ENCODE measurements around the gene CASP7.

CASP7 gene

DNA sequence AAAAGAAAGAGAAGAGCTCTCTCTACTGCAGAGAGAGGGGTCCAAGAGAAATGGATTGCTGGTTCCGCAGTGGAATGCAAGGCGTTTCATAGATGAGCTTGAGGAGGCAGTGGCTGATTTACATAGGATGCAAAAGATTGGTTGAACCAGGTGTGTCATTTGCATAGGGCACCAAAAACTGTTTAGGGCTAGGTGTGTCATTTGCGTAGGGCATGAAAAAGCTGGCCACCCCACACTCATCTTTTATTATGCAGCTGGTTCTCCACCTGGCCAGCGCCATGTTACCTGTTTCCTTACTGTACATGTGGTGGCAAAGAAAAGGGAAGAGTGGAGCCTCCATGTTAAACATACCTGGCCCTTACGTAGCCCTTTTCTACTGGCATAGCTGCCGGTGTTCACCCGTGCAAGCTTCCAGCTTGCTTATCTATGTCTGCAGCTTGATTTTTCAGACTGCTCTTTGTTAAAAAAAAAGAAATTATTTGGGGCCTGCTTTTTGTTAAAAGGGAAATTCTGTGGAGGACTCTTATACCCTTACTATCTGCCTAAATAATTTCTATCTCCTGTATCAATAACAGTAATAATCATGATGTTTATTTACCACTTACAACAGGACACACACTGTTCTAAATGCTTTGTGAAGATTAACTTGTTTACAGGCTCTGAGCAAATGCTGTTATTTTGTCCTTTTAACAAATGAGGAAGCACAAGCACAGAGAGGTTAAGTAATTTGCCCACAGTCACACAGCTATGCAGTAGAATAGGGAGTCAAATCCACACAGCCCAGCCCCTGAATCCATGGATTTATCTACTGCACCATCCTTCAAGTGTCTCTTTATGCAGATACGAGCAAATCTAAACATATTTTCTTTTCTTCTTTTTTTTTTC is 33.3 kb downstream of the CASP7 start:
- DNase-seq, result no peak

DNA sequence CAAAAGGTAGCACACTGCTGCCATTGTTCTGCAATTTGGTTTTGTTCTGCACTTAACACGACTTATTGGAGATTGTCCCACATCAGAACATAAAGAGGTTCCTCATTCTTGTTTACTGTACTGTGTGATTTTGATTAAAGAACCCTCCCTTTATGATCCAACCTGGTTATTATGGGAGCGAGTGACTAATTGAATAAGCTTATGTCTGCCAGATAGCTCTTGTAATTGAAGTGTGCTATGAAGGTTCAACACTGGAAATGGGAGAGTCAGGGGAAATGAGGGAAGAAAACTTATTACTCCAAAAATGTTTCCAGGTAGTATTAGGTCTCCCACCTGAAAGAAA is 33.9 kb downstream of the CASP7 start:
- DNase-seq, result no peak

DNA sequence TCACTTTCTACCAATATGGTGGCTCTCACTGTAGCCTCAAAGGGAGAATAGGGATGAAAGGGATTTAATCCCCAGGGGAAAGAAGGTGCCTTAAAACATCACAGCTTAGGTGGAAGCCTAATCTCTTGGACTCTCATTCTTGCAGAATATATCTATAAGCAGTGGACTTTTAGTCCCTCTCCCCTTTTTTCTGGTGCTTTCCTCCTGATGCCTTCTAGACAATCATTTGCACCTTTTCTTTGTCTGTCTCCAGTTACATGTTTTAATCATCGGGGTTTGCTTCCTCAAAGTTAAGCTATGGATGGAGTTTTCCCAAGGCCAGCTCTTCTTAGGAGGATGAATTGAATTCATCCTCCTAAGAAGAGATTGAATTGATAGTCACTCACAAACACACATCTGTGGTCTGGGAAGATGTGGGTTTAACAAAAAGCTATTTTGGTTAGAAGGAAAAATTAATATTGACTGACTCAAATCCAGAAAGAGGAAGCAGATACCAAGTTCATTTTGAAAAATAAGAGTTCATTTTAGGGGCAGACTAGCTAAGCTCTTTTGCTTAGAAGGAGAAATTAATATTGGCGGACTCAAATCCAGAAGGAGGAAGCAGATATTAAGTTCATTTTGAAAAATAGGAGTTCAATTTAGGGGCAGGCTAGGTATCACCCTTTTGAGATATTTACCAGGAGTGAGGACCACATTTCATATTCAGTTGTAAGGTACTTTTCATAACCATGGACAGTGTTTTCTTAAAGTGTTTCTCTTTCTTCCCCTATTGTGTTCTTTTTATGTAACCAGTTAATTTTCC is 36.6 kb downstream of the CASP7 start:
- no peak for DNase-seq

DNA sequence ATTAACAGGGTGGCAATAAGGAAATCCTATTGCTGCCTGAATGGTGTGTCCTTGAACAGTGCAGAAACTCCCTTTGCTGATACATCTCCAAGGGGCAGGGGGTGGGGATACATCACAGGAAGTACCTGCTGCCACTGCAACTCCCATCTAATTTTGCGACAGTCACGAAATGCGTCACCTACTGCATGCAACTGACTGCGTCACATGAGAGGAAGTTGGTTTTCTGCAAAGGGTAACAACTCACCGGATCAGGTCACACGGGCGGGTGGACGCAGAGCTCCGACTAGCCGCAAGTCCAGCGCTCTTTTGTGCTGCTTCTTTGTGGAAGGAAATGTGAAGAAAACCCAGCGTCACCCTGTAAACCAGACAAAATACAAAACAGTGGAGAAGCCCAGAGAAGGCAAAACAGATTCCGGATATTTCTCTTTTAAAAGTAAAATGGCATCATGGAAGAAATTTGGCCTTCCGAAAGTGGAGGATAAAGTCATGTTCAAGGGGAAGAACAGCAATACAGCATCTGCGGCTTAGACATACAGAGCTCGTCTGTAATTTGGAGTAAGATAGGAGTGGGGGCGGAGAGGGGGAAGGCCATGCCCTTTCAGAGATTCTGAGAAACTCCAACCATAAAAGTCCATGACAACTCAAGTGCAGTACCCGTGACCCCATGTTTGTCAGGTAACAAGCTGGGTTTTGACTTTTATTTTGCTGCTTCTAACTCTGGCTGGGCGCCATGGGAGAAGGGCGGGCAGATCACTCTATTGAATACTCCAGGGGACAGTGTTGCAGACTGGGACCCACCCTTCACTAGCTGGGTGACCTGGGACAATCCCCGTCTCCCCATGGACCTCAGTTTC is 39.5 kb downstream of the CASP7 start:
- no peak for DNase-seq

DNA sequence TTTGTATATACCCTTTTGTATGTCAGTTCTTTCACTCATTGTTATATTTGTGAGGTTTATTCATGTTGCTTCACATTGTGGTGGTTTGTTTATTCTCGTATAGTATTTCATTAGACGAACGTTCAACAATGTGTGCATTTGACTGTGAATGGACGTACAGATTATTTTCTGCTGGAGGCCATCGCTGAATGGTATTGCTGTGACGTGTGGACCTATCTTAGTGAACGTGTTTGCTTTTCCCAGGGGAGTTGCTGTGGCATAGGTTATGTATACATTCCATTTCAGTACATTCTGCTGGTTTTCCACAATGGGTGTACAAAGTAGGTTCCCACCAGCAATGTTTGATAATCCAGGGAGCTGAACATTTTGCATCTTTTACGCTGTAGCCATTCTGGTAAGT is 40.7 kb downstream of the CASP7 start:
- no peak for DNase-seq

DNA sequence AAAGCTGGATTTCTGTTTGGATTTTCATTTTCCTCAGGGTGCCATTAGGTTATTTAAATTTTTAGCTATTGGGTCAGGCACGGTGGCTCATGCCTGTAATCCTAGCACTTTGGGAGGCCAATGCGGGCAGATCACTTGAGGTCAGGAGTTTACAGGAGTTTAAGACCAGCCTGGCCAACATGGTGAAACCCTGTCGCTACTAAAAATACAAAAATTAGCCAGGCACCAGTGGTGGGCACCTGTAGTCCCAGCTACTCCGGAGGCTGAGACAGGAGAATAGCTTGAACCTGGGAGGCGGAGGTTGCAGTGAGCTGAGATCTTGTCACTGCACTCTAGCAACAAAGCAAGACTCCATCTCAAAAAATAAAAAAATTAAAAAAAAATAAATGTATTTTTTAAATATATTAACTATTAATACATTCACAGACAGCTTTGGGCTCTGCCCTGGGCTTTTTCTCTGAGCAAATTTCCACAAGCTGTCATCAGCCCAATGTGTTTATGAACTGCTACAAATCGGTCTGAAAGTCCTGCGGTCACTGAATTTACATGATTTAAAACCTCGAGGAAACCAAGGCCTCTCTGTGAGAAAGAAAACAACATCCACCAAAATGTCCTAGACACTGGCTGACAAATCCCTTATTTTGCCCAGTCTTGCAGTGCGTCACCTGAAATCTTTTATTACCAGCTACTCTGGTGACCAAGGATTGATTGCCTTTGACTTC is 52.6 kb downstream of the CASP7 start:
- no peak for DNase-seq

DNA sequence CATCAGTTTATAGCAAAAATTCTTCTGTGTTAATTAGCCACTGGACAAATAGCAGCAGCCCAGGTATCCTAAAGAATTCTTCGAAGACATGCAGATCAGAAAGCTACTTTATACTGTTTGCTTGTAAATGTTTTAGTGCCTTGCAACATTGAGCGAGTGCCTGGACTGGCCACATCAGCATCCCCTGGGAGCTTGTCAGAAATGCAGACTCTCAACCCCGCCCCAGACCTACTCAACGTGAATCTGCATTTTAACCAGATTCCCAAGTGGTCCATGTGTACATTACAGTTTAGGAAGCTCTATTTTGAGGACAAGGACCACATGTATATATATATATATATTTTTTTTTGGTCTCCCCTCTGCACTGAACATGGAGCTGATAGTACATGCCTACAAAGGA is 53.3 kb downstream of the CASP7 start:
- no peak for DNase-seq

DNA sequence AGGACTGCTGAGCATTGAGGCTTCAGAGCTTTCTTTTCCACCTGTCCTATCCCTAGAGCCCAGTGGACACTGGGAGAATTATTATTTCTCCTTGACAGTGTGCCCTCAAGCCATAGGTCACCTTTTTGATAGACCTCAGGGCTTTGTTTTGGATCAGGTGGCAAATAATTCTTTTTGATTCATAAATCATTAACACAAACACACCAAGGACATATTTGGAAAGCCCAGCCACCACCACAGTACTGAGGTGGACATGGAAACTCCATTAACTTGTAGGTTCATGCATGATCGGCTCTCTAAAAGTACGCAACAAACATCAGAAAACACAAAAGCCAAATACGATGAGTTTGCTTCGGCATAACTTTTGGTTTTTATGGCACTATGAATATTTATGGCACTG is 53.9 kb downstream of the CASP7 start:
- no peak for DNase-seq

DNA sequence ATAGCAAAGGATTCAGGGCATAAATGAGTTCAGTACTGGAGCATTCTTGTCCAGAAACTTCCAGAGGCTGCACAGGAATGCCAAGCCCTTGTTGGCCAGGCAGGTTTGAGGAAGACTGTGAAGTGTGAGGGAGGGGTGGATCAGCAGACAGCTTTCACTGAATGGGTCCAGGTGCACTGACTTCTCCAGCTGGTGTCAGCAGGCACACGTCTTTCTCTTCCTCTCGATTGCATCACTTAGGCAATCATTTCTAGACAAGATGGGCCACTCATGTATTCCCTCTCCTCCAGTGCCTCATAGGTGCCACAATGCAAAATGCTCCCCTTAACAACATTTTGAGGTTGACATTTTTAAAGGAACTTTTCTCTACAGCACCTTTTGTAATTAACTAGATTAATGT is 56.2 kb downstream of the CASP7 start:
- no peak for DNase-seq

DNA sequence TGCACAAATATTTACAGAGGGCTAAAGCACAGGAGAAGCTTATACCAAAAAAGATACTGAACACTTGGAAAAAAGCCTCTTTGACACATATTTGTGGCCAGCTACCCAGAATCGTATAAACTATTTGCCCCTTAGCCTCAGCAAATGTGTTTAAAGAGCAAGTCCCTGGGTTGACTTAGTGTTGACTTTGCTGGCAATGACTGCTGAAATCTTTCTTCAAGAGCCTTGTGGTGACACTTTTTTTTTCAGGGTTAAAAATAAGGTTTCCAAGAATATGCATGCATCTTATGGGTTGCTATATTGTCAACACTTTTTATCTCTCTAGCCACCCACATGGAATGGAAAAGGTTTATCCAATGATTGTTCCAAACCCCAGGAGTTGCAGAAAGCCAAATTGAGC is 56.9 kb downstream of the CASP7 start:
- no peak for DNase-seq

DNA sequence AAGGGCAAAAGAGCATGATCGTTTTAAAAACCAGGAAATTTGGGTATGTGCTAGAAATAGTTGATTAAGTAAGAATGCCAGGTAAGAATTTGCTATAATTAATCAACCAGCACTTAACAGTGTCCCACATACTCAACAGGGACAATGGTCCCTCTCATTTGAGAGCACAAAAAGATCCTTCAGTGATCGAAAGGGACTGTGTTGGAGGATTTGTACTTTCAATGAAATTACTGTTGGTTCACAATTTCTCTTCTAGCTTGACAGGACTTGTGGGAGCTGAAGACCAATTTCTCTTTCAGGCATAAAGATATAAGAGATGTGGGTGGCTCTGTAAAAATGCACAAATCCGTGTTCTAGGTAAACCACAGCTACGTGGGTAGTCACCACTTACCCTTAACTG is 59.3 kb downstream of the CASP7 start:
- DNase-seq, result no peak

DNA sequence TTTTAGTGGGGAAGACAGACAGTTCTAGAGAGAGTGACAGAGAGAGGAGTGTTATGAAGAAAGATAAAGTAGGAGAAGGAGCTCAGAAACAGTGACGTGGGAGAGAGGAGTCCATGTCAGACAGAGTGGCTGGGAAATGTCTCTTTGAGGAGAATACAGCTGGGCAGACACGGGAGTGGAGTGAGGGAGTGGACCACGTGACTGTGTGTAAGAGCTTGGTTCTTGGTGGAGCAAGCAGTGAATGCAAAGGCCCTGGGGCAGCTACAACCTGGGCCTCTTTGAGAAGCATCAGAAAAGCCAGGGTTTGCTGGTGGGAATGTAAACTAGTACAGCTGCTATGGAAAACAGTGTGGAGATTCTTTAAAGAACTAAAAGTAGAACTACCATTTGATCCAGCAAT is 59.9 kb downstream of the CASP7 start:
- no peak for DNase-seq

DNA sequence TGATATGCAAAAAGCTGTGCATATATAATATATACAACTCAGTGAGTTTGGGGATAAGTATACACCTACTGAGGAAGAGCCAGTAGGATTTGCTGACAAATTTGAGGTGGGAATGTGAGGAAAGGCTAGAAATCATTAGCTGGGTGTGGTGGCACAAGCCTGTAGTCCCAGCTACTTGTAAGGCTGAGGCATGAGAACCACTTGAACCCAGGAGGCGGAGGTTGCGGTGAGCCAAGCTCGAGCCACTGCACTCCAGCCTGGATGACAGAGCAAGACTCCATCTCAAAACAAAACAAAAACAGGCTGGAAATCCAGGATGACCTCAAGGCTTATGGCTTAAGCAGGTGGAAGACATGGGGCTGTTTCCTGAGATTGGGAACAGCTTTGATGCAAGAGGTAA is 61.1 kb downstream of the CASP7 start:
- no peak for DNase-seq

DNA sequence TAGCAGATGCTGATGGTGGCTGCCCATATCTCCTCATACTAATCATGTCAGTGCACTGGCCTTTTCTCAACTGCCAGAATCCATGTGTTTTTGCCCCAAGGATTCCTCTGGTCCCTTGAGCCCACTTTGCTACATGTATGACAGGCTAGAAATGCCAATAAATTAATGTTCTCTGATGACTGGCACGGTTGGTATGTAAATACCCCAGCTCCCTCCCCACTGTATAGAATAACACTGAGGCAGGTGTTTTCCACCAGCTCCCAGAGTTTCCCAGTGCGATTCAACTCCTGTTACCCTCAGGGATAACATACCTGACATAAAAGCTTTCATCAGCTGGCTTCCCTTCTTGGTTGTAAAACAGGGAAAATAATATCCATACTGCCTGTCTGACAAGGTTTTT is 62.8 kb downstream of the CASP7 start:
- no peak for DNase-seq

DNA sequence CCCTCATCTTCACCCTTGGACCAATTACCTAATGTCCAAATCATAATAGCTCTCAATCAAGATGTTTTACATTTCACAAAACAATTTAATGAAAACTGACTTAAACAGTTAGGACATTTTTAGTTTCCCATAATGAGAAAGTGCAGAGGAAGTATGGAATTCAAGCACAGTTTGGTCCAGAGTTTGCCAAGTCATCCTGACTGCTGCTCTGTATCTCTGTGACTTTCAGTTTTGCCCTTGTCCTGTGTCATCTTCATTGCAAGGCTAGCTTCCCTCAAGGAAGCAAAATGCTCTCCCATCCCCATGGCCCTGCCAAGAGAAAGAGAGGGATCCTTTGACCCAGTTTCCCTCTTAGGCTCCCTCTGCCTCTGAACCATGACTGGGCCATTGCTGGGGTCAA is 63.9 kb downstream of the CASP7 start:
- no peak for DNase-seq

DNA sequence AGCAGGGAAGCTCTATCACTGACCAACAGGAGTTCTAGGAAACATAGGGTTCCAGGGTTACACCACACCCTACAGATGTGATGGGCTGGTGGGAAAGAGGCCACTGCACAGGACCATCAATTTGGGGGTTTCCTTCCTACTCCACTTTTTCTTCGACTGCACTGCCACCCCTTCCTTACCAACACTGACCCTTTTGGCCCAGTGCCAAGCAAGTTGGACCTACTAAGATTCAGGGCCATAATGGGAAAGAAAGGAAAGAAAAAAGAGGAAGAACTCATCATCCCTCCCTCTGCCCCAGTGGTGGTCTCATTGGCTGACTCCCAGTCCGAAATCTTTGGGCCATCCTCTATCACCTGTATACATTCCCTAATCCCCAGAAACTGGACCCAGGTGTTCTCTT is 65.7 kb downstream of the CASP7 start:
- no peak for DNase-seq

DNA sequence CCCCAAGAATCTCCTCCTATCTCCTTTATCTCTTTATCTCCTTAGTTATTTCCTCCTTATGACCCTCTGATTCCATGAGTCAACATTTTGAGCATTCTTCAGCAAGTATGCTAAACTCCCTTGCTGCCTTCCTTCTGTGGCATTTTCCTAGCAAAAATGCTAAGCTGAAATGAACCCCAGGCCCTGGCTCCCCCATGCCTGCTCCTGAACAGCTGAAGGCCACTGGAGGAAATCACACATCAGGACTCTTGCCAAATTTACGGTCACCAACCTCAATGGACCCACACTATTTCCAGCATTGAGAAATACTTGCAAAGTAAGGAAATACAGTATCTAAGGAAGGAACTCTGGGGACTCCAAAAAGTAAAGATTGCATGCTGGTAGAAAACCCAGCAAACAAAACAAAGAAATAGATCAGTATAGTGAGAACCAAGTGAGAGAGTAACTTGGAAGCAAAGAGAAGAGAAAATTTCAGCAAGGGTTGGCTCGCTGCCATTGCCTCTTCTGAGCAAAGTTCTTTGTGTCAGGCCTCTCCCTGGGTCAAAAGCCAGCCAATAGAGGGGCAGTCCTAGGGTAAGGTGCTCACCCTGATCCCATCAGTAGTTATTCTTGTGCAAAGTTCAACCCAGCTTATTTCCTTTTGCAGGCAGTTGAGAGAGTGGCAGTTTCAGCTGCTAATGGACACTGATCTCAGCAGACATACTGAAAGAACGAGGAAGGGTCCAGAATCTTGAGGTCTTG is 66.7 kb downstream of the CASP7 start:
- no peak for DNase-seq

DNA sequence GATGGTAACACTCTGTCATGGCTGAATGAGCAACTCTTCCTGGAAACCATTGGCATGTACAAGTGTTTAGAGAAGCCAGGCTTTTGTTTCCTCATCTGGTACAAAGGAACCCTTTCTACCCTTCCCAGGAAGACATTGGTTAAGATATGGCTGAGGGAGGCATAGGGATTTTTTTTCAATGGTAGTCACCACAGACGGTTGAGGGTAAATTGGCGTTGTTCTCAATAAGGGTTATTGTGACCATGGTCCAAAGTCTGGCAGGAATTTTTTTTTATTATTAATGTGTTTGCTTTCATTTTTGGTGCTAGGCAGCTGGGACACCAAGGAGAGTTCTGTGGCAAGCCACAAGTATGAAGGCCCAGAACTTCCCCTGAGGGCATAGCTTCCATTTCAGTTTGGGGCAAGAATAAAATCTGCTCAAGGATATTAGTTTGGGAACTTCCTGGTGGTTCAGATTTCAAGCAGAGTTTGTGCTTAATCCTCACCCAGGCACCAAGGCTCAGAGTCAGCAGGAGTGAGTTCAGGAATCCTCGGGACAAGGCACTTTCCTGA is 71.5 kb downstream of the CASP7 start, which contains the start of gene PLEKHS1:
Gene PLEKHS1 (plus strand): TSS at position 502 of the 552 bp plus-strand sequence. CDS start 3,596 bp downstream, outside the sequence.
- no peak for DNase-seq

DNA sequence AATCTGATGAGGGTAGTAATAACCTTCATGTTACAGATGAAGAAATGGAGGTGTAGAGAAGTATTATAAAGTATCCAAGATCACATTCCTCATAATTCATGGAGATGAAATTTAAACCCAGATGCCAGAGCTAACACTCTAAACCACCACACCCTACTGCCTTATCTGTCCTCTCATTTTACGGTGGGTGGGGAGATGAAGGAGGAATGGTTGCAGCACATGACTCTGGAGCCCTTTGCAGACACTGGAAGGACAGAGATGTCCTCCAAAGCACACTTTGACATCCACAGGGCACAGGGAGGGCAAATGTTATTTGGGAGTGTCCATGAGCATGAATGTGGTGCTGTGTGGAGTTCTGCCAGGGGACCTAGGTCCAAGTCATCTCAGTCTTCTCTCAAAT is 72.8 kb downstream of the CASP7 start:
- DNase-seq, result no peak

DNA sequence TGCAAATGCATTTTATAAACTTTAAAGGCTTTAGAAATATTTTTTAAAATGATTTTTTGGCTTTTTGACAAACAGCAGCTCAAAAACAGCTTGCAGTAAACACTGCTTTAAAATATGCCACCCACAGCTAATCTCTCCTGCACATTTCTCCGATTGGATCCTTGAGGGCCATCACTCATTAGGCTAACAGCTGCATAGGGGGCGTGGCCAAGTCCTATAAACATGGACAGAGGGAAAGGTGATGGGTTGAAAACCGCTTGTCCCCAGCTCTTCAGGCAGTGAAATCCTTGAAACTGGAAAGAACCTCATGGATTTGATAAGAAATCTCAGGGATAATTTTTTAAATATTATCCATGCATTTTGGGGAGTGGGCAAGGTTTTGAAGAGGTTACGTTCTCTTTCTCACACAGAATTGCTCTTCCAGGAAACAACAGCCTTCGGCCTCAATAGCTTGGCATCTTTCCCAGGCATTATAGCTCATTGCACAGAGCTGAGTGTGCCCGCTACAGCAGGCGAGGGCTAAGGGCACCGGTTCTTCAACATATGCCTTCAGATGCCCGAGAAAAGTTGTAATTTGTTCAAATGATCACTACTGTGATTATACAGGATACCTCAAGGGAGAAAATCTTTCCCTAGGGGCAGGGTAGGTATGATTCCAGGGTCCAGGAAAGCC is 73.4 kb downstream of the CASP7 start:
- no peak for DNase-seq

DNA sequence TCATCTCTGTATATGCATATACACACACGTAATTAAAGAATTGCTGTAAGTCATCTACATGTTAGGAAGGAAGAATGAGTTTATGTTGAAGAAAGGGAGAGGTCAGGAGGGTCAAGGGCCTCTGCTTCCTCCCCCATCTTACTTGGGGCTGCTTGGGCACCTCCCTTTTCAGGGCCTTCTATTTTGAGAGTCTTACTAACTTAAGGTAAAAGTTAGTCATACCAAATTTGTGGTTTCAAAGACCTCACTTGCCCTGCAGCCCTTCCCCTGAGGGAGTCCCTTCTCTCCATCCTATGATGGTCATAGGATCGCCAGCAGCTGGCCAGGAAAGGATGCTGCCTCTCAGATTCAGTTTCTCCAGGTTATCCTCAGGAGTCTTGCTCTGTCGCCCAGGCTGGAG is 74.4 kb downstream of the CASP7 start:
- DNase-seq, result no peak
